SU-DHL-6 (cell line): ENCODE data around the gene ERN1.

Source experiments
- EZH2phosphoT487 ChIP-seq: fragments of 200-600 bp; sonication (generic), shearing (Covaris generic); conservative IDR thresholded peaks from 2 replicates; pipeline ENCODE4 v1.6.1; 2018; ENCODE audit warnings: mild to moderate bottlenecking, antibody characterized with exemption, low read length, moderate library complexity, mixed read lengths
- TF ChIP-seq, protein P1 (sequence below): fragments of 200-600 bp; sonication (generic); IDR thresholded peaks from one replicate; pipeline ENCODE4 v1.5.1; 2017; ENCODE audit warnings: antibody characterized with exemption, mild to moderate bottlenecking, low read length, moderate library complexity; ENCODE audit not compliant: insufficient read depth, poor library complexity, severe bottlenecking

DNA sequence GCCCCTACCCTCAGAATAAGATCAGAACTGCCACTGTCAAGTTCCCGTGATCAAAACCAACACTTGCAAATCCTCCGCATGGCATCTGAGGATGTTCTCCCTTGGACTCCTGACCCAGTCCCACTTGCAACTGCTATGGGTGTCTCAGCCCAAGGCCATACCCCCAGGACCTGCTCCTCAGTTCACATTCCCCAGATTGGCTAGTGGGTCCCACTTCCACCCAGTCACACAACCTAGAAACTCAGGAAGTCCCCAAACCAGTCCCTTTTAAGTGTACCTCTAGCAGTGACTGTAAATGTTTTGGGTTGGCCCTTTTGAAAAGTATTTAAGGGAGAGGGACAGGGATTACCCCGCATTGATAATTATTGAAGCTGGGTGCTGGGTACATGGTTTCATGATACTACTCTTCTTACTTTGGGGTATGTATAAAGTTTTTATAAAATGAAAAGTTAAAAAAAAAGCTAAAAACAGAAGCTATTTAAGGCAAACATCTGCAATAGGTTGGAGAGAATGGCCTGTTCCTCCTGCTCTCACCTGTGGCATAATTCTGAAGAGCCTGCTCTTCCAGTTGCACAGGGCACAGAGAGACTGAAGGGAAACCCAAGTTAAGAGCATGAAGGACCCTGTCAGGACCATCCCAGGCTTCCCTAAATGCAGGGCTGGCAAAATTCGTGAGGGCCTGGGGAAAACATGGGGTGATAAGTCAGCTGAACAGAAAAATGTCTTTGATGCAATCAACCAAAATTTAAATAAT, 42.5 kb downstream of the ERN1 start:
- TF ChIP-seq, protein P1, sequence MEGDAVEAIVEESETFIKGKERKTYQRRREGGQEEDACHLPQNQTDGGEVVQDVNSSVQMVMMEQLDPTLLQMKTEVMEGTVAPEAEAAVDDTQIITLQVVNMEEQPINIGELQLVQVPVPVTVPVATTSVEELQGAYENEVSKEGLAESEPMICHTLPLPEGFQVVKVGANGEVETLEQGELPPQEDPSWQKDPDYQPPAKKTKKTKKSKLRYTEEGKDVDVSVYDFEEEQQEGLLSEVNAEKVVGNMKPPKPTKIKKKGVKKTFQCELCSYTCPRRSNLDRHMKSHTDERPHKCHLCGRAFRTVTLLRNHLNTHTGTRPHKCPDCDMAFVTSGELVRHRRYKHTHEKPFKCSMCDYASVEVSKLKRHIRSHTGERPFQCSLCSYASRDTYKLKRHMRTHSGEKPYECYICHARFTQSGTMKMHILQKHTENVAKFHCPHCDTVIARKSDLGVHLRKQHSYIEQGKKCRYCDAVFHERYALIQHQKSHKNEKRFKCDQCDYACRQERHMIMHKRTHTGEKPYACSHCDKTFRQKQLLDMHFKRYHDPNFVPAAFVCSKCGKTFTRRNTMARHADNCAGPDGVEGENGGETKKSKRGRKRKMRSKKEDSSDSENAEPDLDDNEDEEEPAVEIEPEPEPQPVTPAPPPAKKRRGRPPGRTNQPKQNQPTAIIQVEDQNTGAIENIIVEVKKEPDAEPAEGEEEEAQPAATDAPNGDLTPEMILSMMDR, result no peak
- no peak for TF ChIP-seq EZH2phosphoT487
